HG03469 (cell line): Measurements from ENCODE around the gene PLEKHN1.
"Not testable (repeated sequence)": the region's sequence is repeated elsewhere in the genome, so short reads cannot be mapped to it uniquely, and the experiment has no call there.

Experiments
- ATAC-seq: cut with Tn5 transposase; IDR thresholded peaks from one replicate; pipeline ENCODE4 v1.9.1; 2021; ENCODE audit warnings: mild to moderate bottlenecking, moderate library complexity, moderate number of reproducible peaks; ENCODE audit not compliant: unreplicated experiment

Gene PLEKHN1

DNA sequence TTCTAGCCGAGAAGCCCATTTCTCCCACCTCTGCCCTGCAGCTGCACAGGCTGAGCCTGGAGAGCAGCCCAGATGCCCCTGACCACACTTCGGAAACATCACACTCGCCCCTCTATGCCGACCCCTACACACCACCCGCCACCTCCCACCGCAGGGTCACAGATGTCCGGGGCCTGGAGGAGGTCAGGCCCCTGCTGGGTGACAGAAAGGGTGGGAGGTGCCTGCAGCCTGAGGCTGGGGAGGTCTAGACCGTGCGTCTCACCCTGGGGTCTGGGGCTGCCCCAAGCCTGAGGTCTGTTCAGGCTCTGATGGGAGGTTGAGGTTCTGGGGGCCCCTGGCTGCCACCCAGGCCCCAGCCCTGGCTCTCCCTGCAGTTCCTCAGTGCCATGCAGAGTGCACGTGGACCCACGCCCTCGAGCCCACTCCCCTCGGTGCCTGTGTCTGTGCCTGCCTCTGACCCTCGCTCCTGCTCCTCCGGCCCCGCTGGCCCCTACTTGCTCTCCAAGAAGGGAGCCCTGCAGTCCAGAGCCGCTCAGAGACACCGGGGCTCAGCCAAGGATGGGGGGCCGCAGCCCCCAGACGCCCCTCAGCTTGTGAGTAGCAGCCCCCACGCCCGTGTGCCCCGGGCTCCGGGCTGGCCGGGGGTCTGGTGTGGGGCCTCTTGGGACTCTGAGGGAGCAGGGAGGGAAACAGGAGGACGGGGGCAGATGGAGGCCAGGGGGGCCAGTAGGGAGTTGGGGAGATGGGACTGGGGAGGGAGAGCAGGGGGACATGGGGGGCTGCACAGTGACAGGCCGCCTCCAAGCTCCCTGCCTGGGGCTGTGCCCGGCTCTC is 7.4 kb downstream of the PLEKHN1 start:
- ATAC-seq = no peak

- ATAC-seq = no peak
These were observed 8.0 kb downstream of the PLEKHN1 start for GRCh38 chr1:974293-974640.

GRCh38 chr1:974687-975328 is 8.5 kb downstream of the PLEKHN1 start:
- ATAC-seq = no peak

- no peak for ATAC-seq
These were observed 9.1 kb downstream of the PLEKHN1 start for GRCh38 chr1:975365-975764.

DNA sequence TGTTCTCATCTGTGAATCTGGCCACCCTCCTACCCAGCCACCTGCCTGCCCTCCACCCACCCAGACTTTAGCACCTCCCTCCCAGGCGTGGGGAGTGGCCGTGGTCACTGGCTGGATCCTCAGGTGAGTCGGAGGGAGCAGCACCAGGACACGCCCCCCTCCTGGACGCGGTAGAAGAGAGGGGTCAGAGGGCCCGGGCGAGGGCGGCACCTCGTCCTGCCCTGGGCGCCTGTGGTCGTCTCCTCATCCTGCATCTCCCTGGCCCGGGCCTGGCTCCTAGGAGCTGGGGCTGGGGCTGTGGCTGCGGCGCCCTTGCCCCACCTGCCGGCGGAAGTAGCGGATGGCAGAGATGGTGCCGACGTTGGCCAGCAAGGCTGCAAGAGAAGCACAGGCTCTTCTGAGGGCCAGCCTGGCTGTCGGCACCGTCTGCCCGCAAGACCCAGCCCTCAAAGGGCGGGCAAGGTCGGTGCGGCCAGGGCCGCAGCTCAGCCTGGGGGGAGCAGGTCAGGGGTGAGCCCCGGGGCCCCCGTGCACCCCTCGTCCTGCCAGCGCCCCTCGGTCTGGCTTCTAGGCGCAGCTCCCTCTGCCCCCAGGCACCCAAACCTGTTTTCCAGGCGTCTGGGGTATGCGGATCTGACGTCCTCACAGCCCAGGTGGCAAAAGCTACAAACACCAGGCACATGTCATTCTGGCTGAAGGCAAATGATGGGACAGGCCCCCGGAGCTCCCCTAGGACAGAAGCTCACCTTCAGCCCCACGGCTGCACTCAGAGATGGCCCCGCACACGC is 9.8 kb downstream of the PLEKHN1 start:
- peak; percentile 46 for ATAC-seq

DNA sequence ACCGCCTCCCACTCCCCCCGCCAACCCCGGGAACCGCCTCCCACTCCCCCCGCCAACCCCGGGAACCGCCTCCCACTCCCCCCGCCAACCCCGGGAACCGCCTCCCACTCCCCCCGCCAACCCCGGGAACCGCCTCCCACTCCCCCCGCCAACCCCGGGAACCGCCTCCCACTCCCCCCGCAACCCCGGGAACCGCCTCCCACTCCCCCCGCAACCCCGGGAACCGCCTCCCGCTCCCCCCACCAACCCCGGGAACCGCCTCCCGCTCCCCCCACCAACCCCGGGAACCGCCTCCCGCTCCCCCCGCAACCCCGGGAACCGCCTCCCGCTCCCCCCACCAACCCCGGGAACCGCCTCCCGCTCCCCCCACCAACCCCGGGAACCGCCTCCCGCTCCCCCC is 10.5 kb downstream of the PLEKHN1 start:
- ATAC-seq = not testable (repeated sequence)

- ATAC-seq = no peak
These were observed 12.0 kb downstream of the PLEKHN1 start for GRCh38 chr1:978069-978834.

DNA sequence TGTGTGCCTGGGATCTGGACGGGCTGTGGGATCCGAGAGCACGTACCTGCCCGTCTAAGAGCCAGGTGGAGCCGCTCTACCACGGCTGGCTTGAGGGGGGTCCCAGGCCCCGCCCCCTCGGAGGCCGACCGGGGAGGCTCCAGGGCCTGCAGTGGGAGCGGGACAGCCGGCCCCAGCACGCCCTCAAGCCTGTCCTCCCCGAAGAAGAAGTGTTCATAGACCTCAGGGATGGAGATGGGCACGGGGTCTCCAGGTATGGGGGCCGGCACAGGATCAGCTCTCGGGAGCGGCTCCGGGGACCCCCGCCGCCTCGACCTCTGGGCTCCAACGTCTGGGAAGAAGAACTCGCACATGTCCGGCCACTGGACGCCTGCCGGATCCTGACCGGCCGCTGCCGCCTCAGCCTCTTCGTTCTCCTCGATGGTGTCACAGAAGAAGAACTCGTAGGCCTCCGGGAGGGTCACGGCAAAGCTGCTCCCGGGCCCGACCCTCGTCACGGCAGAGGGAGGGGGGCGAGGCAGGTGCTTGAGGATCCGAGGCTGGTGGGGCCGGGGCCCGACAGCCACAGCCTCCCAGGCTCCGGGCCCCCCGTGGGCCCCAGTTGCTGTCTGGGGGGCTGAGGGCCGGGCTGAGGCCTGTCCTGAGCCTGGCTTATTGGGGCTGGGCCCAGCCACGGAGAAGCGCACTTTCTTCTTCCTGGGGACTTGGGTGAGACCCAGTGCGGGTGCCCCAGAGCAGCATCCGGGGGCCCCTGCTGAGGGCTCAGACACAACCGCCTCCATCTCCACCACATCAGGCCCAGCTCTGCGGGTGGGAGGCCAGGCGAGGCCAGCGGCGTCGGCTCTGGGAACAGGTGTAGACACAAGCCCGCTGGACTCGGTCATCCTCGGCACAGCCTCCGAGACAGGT is 12.8 kb downstream of the PLEKHN1 start:
- ATAC-seq = no peak

- ATAC-seq = no peak
These were observed 13.4 kb downstream of the PLEKHN1 start for GRCh38 chr1:979744-980072.

DNA sequence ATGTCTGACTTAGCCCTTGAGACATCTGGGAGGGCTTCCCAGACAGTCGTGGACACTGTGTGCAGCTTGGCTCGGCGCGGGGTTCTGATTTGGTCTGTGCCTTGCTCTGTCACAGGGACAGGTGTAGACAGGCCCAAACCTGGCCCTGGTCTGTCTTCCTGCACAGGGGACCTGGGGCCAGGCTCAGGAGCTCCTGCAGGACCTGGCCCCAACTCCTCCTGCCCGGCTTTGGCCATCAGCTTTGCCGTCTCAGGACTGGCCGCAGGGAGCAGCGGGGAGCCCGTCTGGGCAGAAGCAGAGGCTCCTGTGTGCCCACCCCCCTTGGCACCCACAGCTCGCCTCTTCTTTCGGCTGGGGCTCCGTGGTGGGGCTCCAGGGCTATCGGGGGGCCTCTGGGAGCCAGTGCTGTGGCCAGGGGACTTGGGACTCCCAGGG is 13.9 kb downstream of the PLEKHN1 start:
- ATAC-seq = no peak

- ATAC-seq = no peak
These were observed 14.5 kb downstream of the PLEKHN1 start for GRCh38 chr1:980602-981395.

DNA sequence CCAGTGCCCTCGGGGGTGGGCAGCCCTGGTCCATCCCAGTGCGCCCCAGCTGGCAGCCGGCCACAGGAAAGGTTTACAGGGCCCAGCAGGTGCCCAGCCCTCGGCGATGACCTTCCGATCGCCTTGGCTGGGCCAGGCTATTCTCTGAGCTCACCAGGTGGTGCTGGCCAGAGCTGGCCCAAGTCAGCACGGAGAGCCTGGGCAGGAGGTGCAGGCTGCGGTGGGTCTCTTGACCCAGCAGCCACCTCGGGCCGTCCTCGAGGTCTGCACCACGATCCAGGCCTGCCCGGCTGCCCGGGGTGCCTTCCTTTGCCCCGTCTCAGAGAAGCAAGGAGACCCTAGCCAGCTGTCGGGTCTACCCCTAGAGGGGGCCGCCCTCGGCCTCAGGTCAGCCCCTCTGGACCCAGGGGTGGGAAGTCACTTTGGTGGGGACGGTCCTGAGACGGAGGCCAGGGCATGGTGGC is 15.2 kb downstream of the PLEKHN1 start:
- ATAC-seq = no peak

- no peak for ATAC-seq
These were observed 15.8 kb downstream of the PLEKHN1 start, which contains the start of gene PERM1 for GRCh38 chr1:981955-982558. PERM1 (minus strand) TSS chr1:982093; CDS start chr1:981029, 1,064 bp downstream.

GRCh38 chr1:982765-983436 is 16.6 kb downstream of the PLEKHN1 start:
- ATAC-seq = no peak

GRCh38 chr1:983798-984475 is 17.7 kb downstream of the PLEKHN1 start:
- ATAC-seq = no peak

DNA sequence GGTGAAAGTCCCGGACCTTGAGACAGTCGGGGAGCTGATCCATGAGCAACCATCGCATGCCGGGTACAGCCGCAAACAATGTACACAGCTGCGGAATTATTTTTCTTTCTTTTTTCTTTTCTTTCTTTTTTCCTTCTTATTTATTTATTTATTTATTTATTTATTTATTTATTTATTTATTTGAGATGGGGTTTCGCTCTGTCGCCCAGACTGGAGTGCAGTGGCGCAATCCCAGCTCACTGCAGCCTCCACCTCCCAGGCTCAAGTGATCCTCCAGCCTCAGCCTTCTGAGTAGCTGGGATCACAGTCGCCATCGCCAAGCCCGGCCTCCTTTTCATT is 18.2 kb downstream of the PLEKHN1 start:
- no peak for ATAC-seq

- no peak for ATAC-seq
These were observed 18.8 kb downstream of the PLEKHN1 start for GRCh38 chr1:985126-985525.

DNA sequence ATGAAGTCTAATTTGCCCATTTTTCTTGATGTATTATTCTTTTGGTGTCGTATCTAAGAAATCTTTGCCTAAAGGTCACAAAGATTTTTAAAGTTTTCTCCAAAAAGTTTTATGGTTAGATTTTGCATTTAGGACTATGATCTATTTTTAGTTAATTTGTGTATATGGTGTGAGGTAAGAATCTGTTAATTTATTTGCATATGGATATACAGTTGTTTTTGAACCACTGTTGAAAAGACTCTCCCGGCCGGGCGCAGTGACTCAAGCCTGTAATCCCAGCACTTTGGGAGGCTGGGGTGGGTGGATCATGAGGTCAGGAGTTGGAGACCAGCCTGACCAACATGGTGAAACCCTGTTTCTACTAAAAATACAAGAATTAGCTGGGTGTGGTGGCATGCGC is 21.8 kb downstream of the PLEKHN1 start:
- not testable (repeated sequence) for ATAC-seq
